Lower lobe of right lung (tissue), 2 donors: ENCODE measurements around the gene NAT10. TPM values are rescaled to one million over a fixed set of nuclear protein-coding genes. Genes with fewer than 3 reads are reported as not detected.
"Not testable (repeated sequence)": the region's sequence is repeated elsewhere in the genome, so short reads cannot be mapped to it uniquely, and the experiment has no call there.

Experiments used
- ATAC-seq, 2 donors: fragments of 200-7000 bp; cut with Tn5 transposase; one replicate each; pipeline ENCODE4 v1.9.1; 2020 to 2022; ENCODE audit warnings: mild to moderate bottlenecking in 2 of 2, moderate library complexity in 2 of 2
- DNase-seq: peaks from one replicate; pipeline ENCODE4 v3.0.0-alpha.2; 2020
- H3K27ac ChIP-seq: fragments of 200-600 bp; one replicate; pipeline ENCODE4 v1.8.0; 2022
- H3K27me3 ChIP-seq: fragments of 200-600 bp; one replicate; pipeline ENCODE4 v1.8.0; 2022; ENCODE audit warnings: low read depth
- H3K36me3 ChIP-seq: fragments of 200-600 bp; one replicate; pipeline ENCODE4 v1.8.0; 2022; ENCODE audit warnings: mild to moderate bottlenecking
- H3K4me1 ChIP-seq: fragments of 200-600 bp; one replicate; pipeline ENCODE4 v1.8.0; 2022
- H3K4me3 ChIP-seq: fragments of 200-600 bp; one replicate; pipeline ENCODE4 v1.8.0; 2022; ENCODE audit warnings: mild to moderate bottlenecking
- H3K9me3 ChIP-seq: fragments of 200-600 bp; one replicate; pipeline ENCODE4 v1.8.0; 2022
- CTCF ChIP-seq: fragments of 200-600 bp; IDR thresholded peaks from one replicate; pipeline ENCODE4 v1.8.0; 2022; ENCODE audit warnings: antibody characterized with exemption, mild to moderate bottlenecking
- intact Hi-C: fragments of 100-400 bp; cut with DNase I; formaldehyde crosslinking; loops from one replicate; pipeline ENCODE4 v1.11.0; 2022
- total RNA-seq: library from RNA; stranded (reverse); fragmentation: NEBNext Ultra II Directional; extraction: Animal tissue kit (Norgen Biotek cat#: 25700); gene quantifications from one replicate; pipeline ENCODE4 v1.2.1, GENCODE V29; 2021
- donor health status: DM: no; HTN: yes; CAD: no; lungs with severe emphysema.

NAT10 gene
- total RNA-seq, 1 donor from 2014 or later = 37.3 TPM

- Histone ChIP-seq H3K9me3 (no peaks in the 10 kb centered on the region), H3K4me1 (no peaks in the 10 kb centered on the region), H3K27me3 (no peaks in the 10 kb centered on the region), H3K36me3 (peaks cover 95% of the 10 kb centered on the region), H3K27ac (no peak overlapping the region), H3K4me3 (no peak overlapping the region)
- no peak for DNase-seq
- intact Hi-C loops = no loop called here
- ATAC-seq = no peak
- TF ChIP-seq CTCF = no peak
Observed at GRCh38 chr11:34075178-34075820, 30.1 kb upstream of the NAT10 start.

GRCh38 chr11:34080609-34081008, 24.8 kb upstream of the NAT10 start:
- Histone ChIP-seq H3K4me1 (no peaks in the 10 kb centered on the region), H3K4me3 (no peak overlapping the region), H3K9me3 (no peaks in the 10 kb centered on the region), H3K27ac (no peak overlapping the region), H3K36me3 (peaks cover 100% of the 10 kb centered on the region), H3K27me3 (no peaks in the 10 kb centered on the region)
- DNase-seq (no peak), ATAC-seq (peak; percentile 58 to 81)
- intact Hi-C loops = no loop called here
- TF ChIP-seq CTCF = no peak

GRCh38 chr11:34084637-34085036, 20.8 kb upstream of the NAT10 start:
- TF ChIP-seq CTCF = no peak
- Histone ChIP-seq H3K4me1 (no peaks in the 10 kb centered on the region), H3K27me3 (no peaks in the 10 kb centered on the region), H3K27ac (no peak overlapping the region), H3K36me3 (peaks cover 98% of the 10 kb centered on the region), H3K9me3 (no peaks in the 10 kb centered on the region), H3K4me3 (no peak overlapping the region)
- no peak for ATAC-seq
- intact Hi-C loops = no loop called here
- no peak for DNase-seq

GRCh38 chr11:34086554-34087283, 18.7 kb upstream of the NAT10 start:
- ATAC-seq (no peak), DNase-seq (no peak)
- no peaks in the 10 kb centered on the region for H3K9me3 ChIP-seq
- no peak overlapping the region for H3K4me3 ChIP-seq
- no peak overlapping the region for H3K27ac ChIP-seq
- TF ChIP-seq CTCF = no peak
- H3K36me3 ChIP-seq = peaks cover 98% of the 10 kb centered on the region
- H3K4me1 ChIP-seq = no peaks in the 10 kb centered on the region
- no peaks in the 10 kb centered on the region for H3K27me3 ChIP-seq
- intact Hi-C loops = no loop called here

GRCh38 chr11:34091825-34092224, 13.6 kb upstream of the NAT10 start:
- no peak overlapping the region for H3K27ac ChIP-seq
- H3K9me3 ChIP-seq = no peaks in the 10 kb centered on the region
- ATAC-seq = no peak
- no peaks in the 10 kb centered on the region for H3K27me3 ChIP-seq
- H3K36me3 ChIP-seq = peaks cover 98% of the 10 kb centered on the region
- TF ChIP-seq CTCF = no peak
- DNase-seq = no peak
- no peaks in the 10 kb centered on the region for H3K4me1 ChIP-seq
- H3K4me3 ChIP-seq = no peak overlapping the region
- intact Hi-C loops = no loop called here

- intact Hi-C loops, H3K4me3 ChIP-seq, ATAC-seq: not testable (repeated sequence)
Observed at GRCh38 chr11:34094900-34095299, 10.5 kb upstream of the NAT10 start.

More at GRCh38 chr11:34094900-34095299, 10.5 kb upstream of the NAT10 start:
- H3K27me3 ChIP-seq, H3K4me1 ChIP-seq, H3K9me3 ChIP-seq, DNase-seq, H3K27ac ChIP-seq: not testable (repeated sequence)
- H3K36me3 ChIP-seq = peaks cover 100% of the 10 kb centered on the region
